EL (cell line): ENCODE data around the gene CD200R1L.

Experiments used
- DNase-seq: peaks from one replicate; pipeline ENCODE4 v3.0.0-alpha.2; 2016

CD200R1L gene

DNA sequence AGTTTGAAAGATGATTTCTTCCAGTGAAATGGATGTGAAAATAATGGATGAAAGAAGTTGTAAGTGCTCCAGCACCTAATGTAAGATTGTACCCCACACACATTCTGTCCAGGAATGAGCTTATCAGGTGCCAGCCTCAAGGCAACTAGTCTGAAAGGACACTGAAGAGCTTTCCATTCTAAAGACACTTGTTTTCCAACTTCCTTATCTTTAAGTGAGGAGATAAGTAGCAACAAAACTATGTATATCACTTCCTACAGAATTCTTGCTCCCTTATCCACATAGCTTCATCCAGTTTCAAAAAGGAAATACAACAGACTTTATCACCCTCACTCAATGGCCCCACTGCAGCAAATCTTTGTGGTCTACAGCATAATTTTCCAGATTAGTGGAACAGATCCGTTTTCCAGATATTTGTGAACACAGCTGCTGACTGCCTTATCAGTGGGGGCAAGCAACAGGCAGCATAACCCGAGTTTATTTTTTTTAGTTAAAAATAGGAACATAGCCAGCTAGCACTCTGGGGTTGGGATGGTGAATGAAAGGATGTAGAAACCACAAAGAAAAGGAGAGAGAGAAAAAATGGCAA lies 60.6 kb downstream of the CD200R1L start:
- no peak for DNase-seq

DNA sequence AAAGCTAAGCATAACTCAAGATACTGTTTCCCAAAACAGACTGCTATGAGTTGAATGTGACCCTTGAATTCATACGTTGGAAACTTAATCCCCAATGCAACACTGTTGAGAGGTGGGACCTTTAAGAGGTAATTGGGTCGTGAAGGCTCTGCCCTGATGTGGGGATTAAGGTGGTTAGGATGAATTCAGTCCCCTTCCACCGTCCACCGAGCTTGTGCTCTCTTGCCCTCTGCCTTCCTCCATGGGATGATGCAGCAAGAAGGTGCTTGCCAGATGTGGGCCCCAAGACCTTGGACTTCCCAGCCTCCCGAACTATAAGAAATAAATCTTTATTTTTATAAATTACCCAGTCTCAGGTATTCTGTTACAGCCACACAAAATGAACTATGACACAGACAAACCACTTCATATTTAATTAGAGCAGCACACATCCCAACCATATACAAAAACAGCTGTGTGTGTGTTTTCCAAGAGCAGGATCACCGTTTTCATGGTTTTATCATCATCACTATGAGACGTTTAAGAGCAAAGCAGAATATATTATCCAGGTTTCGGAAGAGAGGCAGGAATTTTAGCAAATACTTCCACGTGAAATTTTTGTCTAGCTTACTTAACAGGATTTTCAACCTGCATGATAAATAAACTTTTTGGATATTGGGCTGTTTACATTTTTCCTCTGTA lies 61.2 kb downstream of the CD200R1L start:
- no peak for DNase-seq

DNA sequence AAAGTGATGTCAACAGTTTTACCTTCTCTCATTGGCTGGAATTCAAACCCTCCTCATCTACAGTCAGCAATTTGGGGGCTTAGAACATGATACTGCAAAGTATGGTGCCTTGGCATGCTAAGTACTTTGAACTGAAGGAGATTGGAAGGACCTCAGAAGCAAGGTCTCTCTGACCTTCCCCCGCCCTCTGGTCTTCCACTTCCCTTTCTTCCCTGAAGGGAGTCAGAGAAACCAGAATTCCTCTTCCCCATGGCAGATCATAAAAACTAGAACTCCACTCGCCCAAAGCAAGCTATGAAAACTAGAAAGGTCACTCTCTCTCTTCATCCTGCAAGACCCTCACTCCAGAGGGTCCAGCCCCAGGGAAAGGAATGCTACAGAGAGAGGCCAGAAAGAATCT lies 64.2 kb downstream of the CD200R1L start:
- no peak for DNase-seq

DNA sequence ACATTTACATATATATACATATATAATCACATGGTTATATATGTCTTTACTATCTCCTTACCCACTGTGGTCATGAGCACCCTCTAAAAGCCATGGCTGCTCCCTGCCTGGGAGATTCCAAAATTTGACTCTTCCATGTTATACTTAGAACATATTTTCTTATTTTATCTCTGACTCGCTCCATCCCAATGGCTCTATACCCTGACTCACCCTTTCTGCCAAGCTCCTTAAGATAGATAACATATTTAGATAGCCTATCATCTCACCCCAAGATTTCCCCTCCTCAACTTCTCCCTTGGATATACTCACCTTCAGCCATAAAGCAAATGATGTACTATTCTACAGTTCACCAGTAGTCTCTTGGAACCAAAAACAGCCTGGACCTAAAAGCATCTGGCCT lies 65.1 kb downstream of the CD200R1L start:
- peak; percentile 60 for DNase-seq

DNA sequence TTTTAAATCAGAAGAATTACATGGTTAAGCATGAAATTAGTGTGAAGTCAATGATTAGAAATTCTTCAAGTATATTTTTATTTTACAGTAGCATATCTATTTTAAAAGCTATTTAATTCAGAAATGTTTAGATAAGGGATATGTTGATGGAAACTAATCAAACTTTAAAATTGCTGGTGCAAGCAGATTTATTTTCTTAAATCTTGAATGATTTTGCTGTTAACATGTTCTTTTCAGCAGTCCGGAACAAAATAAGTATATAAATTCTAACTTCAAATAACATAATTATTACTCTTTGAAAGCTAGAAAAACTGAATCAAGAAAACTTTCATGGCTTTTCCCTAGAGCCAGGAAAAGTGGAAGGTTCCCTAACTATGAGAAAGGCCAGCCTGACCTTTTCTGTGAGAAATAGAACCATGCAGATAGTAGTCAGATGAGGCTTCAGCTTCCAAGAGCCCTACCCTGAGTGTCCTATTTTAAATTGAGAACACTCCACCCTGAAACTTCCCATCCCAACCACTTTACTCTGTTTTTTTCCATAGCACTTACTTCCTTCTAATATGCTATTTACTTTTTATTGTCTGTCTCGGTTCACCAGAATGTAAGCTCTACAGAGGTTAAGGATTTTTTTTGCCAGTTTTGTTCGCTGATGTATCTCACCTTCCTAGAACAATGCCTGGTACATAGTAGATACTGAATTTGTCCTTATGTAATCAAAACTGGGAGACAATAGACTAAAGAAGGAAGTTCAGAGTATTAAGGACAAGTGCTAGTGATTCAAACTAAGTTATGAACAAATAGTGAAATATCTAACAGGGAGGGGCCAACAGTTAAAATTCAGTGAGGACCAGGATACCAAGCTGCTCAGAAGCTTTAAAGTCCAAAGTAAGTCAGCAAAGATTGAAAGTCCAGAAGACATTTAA lies 66.8 kb downstream of the CD200R1L start:
- no peak for DNase-seq

DNA sequence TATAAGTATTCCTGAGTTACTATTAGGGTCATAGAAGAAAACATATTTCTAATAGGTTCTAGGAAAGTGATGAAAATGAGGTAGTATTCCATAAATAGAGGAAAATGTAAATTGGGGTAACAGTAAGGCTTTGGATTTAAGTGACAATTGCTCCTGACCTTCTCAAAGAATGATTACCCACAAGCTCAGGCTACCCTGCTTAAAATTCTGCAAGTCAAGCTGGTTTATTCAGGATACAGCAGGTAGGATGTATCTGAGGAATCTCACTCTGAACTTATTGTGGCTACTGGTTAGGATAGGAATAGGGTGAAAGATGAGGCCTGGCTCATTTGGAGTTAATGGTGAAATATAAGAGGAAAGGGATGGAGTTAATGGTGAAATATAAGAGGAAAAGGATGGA lies 67.7 kb downstream of the CD200R1L start:
- DNase-seq, result no peak

DNA sequence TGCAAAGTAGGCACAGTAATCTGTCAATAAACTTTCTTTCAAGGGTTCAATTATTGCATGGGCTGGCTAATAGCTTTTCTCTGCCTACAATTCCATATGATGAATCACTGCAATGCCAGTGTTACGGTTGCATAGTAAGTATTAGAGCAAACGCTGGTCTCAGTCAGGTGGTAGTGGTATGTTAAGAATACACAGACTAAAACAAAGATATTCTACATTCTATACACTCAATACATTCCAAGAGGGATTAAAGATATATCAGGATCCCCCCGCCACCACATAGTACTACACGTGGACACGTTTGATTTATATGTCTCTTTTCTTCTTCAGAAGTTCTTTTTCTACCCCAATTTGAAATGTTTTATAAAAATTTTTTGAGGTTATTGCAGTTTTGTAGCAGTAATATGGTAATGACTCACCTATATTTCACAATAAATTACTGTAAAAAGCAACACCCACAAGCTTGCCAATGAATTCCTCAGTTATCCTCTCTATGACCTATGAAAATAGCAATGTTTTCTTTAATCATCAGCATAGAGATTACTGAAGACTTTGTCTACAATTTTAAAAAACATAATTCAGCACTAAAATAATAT lies 68.2 kb downstream of the CD200R1L start:
- DNase-seq, result peak; percentile 87

DNA sequence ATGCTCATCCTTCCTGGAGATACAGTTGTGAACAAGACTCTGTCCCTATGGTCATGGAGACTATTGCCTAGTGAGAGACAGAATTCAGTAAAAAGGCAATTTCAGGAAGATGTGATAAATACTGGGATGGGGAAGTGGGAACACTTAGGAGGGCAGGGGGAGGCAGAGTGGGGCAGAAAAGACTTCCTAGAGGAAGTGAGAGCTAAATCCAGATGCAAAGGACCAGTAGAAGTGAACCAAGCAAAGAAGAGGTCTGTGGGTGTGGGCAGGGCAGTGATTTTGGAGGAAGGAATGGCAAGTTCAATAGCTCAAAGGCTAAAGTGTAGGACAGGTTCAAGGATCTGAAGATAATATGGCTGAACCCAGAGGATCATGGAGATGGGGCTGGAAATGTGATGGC lies 68.9 kb downstream of the CD200R1L start:
- DNase-seq, result no peak

DNA sequence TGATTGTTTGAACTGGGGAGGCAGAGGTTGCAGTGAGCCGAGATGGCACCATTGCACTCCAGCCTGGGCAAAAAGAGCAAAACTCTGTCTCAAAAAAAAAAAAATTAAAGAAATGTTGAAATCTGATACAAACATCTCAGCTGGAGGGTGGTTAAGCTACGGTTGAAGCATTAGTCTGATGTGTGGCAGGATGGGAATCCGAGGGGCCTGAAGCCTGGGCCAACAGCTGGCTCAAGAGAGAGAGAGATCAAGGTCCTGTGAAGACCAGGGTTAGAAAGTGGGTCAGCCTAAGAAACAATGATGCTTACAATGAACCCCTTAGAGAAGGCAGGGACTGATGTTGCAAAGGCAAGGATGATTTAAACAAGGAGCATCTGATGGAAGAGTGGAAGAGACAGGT lies 69.8 kb downstream of the CD200R1L start:
- DNase-seq, result no peak

DNA sequence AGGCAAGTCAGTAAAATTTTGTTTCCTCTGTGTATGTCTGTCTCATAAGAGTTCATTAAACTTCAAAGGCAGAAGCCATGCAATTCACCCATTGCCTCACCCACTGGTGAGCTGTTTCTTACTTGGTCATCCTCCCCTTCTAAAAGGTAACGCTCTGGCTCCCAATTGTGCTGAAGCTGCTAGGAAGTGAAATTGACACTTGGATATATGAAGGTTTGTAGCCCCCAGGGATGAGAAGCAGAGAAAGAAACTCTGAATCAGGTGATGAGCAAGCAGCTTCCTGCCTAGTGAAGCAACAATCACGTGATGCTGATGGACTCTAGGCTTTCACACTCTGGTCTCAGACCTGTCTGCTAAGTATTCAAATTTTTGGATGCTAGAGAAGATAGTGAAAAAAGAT lies 70.7 kb downstream of the CD200R1L start:
- DNase-seq, result peak; percentile 55

DNA sequence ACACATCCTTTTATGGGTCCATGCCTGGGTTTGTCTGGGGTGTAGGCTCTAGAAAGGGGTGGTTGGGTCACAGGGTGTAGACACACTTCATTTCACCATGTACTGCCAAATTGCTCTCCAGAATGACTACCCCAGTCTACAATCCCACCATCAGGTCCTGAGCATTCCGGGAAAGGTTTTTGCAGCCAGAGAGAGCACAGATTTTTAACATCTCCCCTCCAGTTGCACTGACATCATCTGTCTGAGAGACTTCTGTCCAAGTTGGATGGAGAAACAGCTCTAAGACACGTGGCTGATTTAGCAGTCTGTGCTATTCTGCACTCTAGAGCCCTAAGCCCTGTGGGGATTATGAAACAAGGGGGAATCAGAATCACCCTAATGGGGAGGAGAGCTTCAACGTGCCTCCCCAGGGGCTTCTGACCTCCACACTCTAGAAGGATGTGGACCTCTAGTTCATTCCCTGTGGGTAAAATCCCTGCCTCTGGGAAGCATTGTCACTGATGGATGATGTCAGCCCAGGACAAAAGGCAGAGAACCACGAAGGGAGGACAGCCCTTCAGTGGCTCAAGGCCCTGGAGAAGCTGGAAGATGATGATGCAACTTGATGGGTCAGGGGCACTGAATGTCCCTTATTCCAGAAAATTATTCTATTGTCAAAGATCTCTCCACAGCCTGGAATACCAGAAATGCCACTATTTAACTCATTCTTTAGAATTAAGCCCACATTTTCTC lies 71.5 kb downstream of the CD200R1L start:
- peak; percentile 50 for DNase-seq

DNA sequence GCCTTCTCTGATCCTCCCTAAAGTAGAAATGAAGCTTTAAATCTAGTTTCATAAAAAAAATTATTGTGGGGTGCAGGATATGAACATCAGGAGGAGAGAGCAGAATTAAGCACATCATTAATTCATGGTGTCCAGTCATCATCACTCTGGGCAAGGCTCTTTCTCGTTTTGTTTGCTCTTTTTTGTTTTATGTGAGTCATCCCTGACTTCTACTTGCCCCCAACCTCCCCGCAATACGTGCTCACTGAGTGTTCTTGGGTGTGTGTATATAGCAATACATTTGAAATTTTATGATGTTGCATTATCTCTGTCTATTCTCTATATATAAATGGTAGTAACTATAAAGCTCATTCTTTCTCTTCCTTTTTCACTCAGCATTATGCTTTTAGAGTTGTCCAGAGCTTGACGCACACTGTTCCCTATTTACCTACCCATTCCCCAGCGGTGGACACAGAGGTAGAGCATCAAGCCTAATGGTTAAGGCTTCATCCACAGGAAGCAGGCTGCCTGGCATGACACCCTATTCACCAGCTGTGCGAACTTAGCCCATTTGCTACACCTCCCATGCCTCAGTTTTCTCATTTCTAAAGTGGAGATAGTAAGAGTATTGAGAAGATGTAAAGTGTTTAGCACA lies 72.3 kb downstream of the CD200R1L start:
- peak; percentile 78 for DNase-seq

DNA sequence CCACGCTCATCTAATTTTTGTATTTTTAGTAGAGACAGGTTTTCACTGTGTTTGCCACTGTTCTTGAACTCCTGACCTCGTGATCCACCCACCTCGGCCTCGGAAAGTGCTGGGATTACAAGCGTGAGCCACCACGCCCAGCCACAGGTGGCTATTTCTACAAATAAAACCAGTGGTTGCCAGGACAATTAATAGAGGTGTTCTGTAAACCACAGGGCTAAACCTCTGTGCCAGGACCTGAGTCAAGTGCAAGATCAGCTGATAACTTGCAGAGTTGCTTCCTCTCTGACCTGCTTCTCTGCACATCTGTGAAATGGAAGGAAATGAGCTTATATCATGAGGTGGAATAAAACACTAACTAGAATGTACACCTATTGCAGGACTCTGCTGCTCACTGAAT lies 72.8 kb downstream of the CD200R1L start:
- no peak for DNase-seq

DNA sequence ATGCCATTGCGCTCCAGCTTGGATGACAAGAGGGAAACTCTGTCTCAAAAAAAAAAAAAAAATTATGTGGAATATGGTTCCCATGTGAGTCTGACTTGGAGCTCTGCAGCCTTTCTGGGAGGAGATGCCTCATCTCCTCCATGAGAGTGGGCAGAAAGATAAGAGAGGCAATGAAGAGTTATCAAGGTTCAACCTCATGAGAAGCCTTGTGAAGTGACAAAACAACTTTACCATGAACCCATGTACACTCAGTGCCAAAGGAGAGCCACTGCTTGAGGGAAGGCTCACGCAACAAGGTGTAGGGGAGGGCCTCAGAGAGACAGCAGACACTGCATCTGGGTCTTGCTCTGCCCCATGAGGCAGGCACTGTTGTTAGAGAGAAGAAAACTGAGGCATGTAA lies 75.7 kb downstream of the CD200R1L start:
- DNase-seq, result no peak

DNA sequence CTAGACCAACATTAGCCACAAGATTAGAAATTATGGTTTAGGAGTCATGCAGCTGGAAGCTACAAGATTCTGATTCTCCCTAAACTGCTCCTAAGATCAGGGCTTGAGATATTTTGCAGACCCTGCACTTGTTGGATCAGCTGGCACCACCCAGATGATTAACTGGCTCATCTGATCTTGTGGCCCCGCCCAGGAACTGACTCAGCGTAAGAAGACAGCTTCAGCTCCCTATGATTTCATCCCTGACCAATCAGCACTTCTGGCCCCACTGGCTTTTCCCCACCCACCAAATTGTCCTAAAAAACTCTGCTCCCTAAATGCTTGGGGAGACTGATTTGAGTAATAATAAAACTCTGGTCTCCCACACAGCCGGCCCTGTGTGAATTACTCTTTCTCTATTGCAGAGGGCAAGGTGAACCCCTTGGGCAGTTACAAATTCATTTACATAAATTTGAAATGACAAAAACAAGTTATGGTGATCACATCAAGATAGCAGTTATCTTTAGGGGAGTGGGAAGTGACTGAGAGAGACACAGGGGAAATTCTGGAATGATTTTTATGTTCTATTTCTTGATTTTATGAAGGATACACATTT lies 76.5 kb downstream of the CD200R1L start:
- DNase-seq, result peak; percentile 86

DNA sequence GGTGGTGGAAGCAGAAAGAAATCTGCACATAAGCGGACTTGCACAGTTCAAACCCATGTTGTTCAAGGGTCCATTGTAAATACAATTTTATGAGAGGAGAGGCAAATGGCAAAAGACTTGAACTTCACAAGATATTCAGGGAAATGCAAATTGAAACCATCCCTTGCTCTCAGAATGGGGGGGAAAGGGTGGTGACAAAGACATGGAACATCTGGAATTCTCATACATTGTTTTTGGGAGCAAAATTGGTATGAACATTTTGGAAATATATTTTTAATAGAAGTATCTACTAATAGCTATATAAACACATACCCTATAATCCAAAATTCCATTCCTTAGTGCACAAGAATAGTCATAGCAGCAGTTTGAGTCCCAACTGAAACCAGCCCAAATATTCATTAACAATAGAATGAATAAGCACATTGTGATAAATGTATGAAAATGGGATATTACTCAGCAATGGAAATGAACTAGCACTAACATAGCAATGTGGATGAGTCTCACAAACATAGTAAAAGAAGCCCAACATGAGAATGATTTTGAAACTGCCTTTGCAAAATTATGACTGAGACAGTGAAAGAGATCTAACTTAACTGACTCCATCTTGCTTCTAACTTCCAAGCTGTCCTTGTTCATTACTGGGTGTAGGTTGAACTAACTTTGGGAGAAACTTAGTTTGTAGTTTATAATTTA lies 77.2 kb downstream of the CD200R1L start:
- no peak for DNase-seq

DNA sequence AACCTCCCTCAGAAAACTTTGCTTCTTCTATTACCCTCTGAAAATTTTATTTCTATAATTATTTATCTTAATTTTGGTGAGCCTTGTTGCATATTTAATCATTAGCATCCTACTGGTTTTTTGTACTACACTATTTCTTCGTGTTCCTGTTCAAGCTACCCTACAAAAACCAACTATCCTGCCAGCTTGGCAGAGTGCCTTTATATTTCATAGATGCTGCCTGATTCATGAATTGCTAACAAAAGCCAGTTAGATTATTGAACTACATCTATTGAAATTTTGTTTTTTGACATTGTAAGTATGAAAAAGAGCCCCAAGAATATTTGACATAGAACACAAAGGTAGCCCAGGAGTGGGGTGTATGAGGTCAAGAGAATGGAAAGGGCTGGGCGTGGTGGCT lies 78.9 kb downstream of the CD200R1L start:
- no peak for DNase-seq

DNA sequence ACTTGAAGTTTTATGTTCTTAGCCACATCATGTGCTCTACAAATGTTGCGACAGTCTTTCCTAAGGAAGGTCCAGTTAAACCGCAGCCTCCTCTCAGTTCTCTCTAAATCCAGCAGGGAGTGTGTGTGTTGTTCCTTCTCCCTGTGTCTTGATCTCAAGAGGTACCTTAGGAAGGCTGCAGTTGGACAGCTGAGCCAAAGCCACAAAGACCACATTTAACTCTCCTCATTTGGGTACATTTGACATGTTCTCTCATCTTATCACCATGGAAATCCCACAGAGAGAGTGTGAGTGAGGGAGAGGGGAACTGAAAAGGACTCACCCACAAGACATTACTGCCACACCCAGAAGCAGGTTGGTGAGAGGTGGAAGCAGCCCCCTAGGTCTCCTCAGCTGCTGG lies 79.5 kb downstream of the CD200R1L start:
- DNase-seq, result no peak
